Skin of body (tissue), 2 donors: ENCODE data around the gene CLK2. TPM values are rescaled to one million over a fixed set of nuclear protein-coding genes. Genes with fewer than 3 reads are reported as not detected.
"Not testable (repeated sequence)": the region's sequence is repeated elsewhere in the genome, so short reads cannot be mapped to it uniquely, and the experiment has no call there.

ENCODE experiments used
- DNase-seq: peaks from one replicate; lab custom pipeline; 2025; lab: John Stamatoyannopoulos, UW
- total RNA-seq: library from RNA; depleted of rRNA; stranded (reverse); fragments of >200 nt; gene quantifications from one replicate; pipeline ENCODE4 v1.2.3, GENCODE V29; 2014

CLK2 gene
- total RNA-seq, 1 donor from 2014 or later: 28.8 TPM

GRCh38 chr1:155242805-155243358 lies 30.4 kb downstream of the CLK2 start:
- DNase-seq: no peak

- no peak for DNase-seq
Measured at GRCh38 chr1:155241841-155242264, 31.5 kb downstream of the CLK2 start.

GRCh38 chr1:155241069-155241679 lies 32.1 kb downstream of the CLK2 start:
- DNase-seq: peak; percentile 86

GRCh38 chr1:155236451-155236850 lies 36.9 kb downstream of the CLK2 start:
- no peak for DNase-seq

GRCh38 chr1:155235375-155235774 lies 37.9 kb downstream of the CLK2 start:
- DNase-seq: not testable (repeated sequence)

GRCh38 chr1:155233502-155233901 lies 39.8 kb downstream of the CLK2 start:
- DNase-seq: not testable (repeated sequence)

- peak; percentile 57 for DNase-seq
Measured at GRCh38 chr1:155232001-155232978, 41.0 kb downstream of the CLK2 start.

GRCh38 chr1:155231302-155231701 lies 42.0 kb downstream of the CLK2 start:
- not testable (repeated sequence) for DNase-seq

- no peak for DNase-seq
Measured at GRCh38 chr1:155228096-155228427, 45.2 kb downstream of the CLK2 start.

GRCh38 chr1:155227261-155228095 lies 45.8 kb downstream of the CLK2 start:
- DNase-seq: peak; percentile 99

GRCh38 chr1:155226910-155227260 lies 46.4 kb downstream of the CLK2 start:
- peak; percentile 71 for DNase-seq

GRCh38 chr1:155226188-155226909 lies 47.0 kb downstream of the CLK2 start:
- peak; percentile 71 for DNase-seq

- DNase-seq: not testable (repeated sequence)
Measured at GRCh38 chr1:155225404-155225759, 47.9 kb downstream of the CLK2 start.

- DNase-seq: no peak
Measured at GRCh38 chr1:155223047-155223446, 50.3 kb downstream of the CLK2 start.

GRCh38 chr1:155220211-155220965 lies 52.9 kb downstream of the CLK2 start:
- DNase-seq: not testable (repeated sequence)

GRCh38 chr1:155219592-155220031 lies 53.7 kb downstream of the CLK2 start:
- DNase-seq: no peak

GRCh38 chr1:155218854-155219591 lies 54.3 kb downstream of the CLK2 start:
- peak; percentile 66 for DNase-seq

GRCh38 chr1:155214702-155215101 lies 58.6 kb downstream of the CLK2 start:
- DNase-seq: not testable (repeated sequence)
